Ishikawa (cell line): ENCODE measurements around the gene ASCC1.

Experiments used
- CEBPB ChIP-seq: IDR thresholded peaks from 2 replicates; pipeline ENCODE4 v1.6.1; 2012
- CREB1 ChIP-seq: IDR thresholded peaks from 2 replicates; pipeline ENCODE4 v1.6.1; 2012; ENCODE audit warnings: low read depth
- EP300 ChIP-seq: IDR thresholded peaks from 2 replicates; pipeline ENCODE4 v1.6.1; 2012; ENCODE audit warnings: borderline replicate concordance
- FOXM1 ChIP-seq: IDR thresholded peaks from 2 replicates; pipeline ENCODE4 v1.6.1; 2012; ENCODE audit warnings: low read depth, borderline replicate concordance
- NFIC ChIP-seq: IDR thresholded peaks from 2 replicates; pipeline ENCODE4 v1.6.1; 2012
- RAD21 ChIP-seq: IDR thresholded peaks from 2 replicates; pipeline ENCODE4 v1.6.1; 2012; ENCODE audit warnings: low read depth
- TAF1 ChIP-seq: IDR thresholded peaks from 2 replicates; pipeline ENCODE4 v1.6.1; 2012; ENCODE audit warnings: low read depth, mild to moderate bottlenecking
- TCF12 ChIP-seq: IDR thresholded peaks from 2 replicates; pipeline ENCODE4 v1.6.1; 2012; ENCODE audit warnings: low read depth
- TEAD4 ChIP-seq: IDR thresholded peaks from 2 replicates; pipeline ENCODE4 v1.6.1; 2012
- ZBTB7A ChIP-seq: IDR thresholded peaks from 2 replicates; pipeline ENCODE4 v1.6.1; 2012; ENCODE audit warnings: low read depth
- TF ChIP-seq, protein P1 (sequence below): IDR thresholded peaks from 2 replicates; pipeline ENCODE4 v1.6.1; 2012; ENCODE audit warnings: low read depth, mild to moderate bottlenecking
- TF ChIP-seq, protein P2 (sequence below): IDR thresholded peaks from 2 replicates; pipeline ENCODE4 v1.6.1; 2012
- TF ChIP-seq, protein P3 (sequence below): IDR thresholded peaks from 2 replicates; pipeline ENCODE4 v1.6.1; 2012

DNA sequence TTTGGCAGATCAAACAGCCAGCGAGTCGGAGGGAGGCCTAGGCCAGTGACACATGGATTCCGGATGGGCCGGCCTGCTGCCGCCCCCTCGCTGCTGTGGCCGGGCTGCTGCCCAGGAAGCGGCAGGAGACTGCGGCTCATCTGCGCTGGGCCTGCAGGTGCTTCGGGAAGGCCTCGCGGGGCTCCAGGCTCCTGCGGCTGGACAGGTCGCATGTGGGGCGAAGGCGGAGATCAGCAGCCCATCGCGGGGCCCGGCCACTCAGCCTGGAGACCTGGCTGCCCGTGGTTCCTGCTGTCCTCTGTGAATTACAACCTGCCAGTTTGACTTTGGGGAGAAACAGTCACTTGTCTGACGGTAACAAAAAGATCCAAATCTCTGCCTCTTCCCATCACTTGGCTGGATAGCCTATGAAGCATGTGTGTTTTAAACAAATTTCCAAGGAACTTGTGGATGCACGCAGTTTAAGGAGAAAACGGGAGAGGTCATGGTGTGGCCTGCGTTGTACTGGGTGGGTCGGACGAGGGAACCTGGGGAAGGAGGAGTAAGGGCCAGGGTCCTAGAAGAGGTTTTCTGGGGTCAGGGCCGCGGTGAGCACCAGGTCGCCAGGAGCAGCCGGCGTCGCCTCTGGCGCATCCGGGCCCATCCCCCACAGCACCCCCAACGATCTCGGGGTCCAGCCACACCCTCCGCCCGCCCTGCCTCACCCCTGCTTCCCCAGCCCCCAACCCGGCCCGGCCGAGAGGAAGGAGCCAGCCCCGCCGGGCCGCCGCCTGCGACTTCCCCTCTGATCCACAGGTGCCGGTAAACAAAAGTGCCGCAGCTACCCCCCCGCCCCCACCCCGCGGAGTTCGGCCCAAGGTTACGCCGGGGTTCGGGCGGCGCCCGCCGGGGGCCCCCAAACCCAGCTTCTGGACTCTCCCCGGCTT, 129.3 kb downstream of the ASCC1 start:
- TF ChIP-seq FOXM1 (no peak), RAD21 (no peak), TAF1 (no peak), ZBTB7A (no peak), NFIC (no peak), CREB1 (no peak), EP300 (no peak), CEBPB (no peak), TEAD4 (no peak), TCF12 (no peak)
- TF ChIP-seq, protein P1, sequence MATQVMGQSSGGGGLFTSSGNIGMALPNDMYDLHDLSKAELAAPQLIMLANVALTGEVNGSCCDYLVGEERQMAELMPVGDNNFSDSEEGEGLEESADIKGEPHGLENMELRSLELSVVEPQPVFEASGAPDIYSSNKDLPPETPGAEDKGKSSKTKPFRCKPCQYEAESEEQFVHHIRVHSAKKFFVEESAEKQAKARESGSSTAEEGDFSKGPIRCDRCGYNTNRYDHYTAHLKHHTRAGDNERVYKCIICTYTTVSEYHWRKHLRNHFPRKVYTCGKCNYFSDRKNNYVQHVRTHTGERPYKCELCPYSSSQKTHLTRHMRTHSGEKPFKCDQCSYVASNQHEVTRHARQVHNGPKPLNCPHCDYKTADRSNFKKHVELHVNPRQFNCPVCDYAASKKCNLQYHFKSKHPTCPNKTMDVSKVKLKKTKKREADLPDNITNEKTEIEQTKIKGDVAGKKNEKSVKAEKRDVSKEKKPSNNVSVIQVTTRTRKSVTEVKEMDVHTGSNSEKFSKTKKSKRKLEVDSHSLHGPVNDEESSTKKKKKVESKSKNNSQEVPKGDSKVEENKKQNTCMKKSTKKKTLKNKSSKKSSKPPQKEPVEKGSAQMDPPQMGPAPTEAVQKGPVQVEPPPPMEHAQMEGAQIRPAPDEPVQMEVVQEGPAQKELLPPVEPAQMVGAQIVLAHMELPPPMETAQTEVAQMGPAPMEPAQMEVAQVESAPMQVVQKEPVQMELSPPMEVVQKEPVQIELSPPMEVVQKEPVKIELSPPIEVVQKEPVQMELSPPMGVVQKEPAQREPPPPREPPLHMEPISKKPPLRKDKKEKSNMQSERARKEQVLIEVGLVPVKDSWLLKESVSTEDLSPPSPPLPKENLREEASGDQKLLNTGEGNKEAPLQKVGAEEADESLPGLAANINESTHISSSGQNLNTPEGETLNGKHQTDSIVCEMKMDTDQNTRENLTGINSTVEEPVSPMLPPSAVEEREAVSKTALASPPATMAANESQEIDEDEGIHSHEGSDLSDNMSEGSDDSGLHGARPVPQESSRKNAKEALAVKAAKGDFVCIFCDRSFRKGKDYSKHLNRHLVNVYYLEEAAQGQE = no peak
- TF ChIP-seq, protein P2, sequence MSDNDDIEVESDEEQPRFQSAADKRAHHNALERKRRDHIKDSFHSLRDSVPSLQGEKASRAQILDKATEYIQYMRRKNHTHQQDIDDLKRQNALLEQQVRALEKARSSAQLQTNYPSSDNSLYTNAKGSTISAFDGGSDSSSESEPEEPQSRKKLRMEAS = no peak
- TF ChIP-seq, protein P3, sequence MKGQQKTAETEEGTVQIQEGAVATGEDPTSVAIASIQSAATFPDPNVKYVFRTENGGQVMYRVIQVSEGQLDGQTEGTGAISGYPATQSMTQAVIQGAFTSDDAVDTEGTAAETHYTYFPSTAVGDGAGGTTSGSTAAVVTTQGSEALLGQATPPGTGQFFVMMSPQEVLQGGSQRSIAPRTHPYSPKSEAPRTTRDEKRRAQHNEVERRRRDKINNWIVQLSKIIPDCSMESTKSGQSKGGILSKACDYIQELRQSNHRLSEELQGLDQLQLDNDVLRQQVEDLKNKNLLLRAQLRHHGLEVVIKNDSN = no peak
